Measurements from ENCODE around the gene PGM2L1. TPM values are rescaled to one million over a fixed set of nuclear protein-coding genes. Genes with fewer than 3 reads are reported as not detected.

Gene PGM2L1
- total RNA-seq, 1 donor from 2014 or later: 3.8 TPM

DNA sequence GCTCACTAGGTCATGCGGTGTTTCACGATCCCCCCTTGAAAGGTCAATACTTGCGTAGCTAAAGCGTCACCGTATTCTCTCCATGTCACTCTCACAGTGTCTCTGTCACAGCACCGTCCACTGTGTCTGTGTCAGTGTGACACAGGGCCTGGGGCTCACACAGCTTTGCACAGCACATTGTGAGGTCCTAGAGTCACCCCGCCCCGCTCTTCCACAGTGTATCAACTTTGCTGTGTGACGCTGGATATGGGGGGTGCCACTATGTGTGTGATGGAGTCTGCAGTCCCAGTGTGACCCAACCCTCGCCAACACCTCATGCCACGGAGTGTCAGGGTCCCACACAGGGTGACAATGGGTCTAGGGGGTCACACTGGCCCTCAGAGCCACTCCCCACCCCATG lies 87.4 kb downstream of the PGM2L1 start:
- Mint-ChIP-seq H3K4me3 (no peak overlapping the region), H3K4me1 (peaks cover 13% of the 10 kb centered on the region), H3K27me3 (peaks cover 28% of the 10 kb centered on the region), H3K27ac (no peak overlapping the region), H3K36me3 (ENCODE audit: low read depth) (no peaks in the 10 kb centered on the region), H3K9me3 (peaks cover 2% of the 10 kb centered on the region)
- no peak for ATAC-seq (ENCODE audit: low read depth)
- ChIA-PET POLR2A (no interaction called here), CTCF (no interaction called here)
- TF ChIP-seq, protein P1, sequence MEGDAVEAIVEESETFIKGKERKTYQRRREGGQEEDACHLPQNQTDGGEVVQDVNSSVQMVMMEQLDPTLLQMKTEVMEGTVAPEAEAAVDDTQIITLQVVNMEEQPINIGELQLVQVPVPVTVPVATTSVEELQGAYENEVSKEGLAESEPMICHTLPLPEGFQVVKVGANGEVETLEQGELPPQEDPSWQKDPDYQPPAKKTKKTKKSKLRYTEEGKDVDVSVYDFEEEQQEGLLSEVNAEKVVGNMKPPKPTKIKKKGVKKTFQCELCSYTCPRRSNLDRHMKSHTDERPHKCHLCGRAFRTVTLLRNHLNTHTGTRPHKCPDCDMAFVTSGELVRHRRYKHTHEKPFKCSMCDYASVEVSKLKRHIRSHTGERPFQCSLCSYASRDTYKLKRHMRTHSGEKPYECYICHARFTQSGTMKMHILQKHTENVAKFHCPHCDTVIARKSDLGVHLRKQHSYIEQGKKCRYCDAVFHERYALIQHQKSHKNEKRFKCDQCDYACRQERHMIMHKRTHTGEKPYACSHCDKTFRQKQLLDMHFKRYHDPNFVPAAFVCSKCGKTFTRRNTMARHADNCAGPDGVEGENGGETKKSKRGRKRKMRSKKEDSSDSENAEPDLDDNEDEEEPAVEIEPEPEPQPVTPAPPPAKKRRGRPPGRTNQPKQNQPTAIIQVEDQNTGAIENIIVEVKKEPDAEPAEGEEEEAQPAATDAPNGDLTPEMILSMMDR (IDR thresholded peaks at IDR 0.05): no peak
- DNase-seq: no peak
- intact Hi-C loops (cut with micrococcal nuclease): no loop called here

DNA sequence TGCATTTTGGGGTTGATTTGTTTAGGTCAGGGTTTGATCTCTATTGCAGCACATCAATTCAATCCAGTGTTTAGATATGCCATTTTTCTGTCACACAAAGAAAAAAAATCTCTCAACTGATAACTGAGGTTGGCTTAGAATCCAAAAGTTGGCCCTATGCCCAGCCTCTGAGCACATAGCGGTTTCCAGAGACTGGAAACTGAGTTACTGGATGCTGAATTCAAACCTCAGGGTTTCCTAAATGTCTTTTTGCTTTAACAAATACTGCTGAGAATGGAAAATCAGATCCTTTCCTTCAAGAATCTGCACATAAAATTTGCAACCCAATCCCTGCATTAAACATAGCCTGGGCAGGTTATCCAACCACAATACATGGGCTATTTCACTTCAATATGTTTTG lies 90.8 kb downstream of the PGM2L1 start:
- Mint-ChIP-seq H3K27ac (no peak overlapping the region), H3K27me3 (peaks cover 41% of the 10 kb centered on the region), H3K36me3 (ENCODE audit: low read depth) (no peaks in the 10 kb centered on the region), H3K4me1 (peaks cover 13% of the 10 kb centered on the region), H3K4me3 (no peak overlapping the region), H3K9me3 (no peaks in the 10 kb centered on the region)
- ATAC-seq (ENCODE audit: low read depth) (no peak), DNase-seq (no peak)
- intact Hi-C loops (cut with micrococcal nuclease): no loop called here
- ChIA-PET CTCF (no interaction called here), POLR2A (no interaction called here)
- TF ChIP-seq, protein P1 (IDR thresholded peaks at IDR 0.05): no peak

DNA sequence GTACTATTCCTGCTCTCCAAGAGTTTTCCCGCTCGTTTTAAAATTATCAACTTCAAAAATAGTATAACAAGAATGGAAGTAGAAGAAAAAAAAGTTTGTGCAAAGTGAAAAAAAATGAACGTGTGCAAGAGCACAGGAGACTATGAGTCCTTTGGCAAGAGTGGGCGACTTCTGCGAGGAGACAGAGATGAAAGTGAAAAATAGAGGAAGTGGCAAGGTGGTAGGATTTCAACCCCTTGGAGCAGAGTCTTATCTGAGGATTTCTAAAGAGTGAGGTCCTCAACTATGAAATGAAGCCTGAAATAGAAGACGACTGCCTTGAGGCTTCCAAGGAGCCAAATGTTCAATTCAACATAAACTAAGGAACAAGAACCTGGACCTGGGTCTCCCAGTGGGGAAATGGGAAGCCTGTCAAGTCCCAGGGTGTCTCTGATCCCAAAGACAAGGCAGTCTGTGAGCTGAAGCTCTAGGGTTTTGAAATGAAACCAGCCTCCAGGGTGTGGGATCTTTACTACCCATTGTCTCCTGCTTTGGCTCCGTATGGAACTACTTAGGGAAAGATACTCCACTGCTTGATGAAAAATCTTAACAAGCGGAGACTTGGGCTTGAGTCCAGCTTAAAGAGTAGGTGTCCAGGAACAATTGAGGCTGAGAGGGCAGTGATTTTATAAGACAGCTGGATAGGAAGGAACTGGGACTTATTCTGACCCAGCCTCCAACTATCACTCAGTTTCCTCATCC lies 91.6 kb downstream of the PGM2L1 start:
- peaks cover 34% of the 10 kb centered on the region for H3K27me3 Mint-ChIP-seq
- no peak overlapping the region for H3K4me3 Mint-ChIP-seq
- ChIA-PET CTCF (no interaction called here), POLR2A (no interaction called here)
- H3K27ac Mint-ChIP-seq: no peak overlapping the region
- TF ChIP-seq, protein P1 (IDR thresholded peaks at IDR 0.05): no peak
- DNase-seq (no peak), ATAC-seq (ENCODE audit: low read depth) (no peak)
- no peaks in the 10 kb centered on the region for H3K9me3 Mint-ChIP-seq
- H3K36me3 Mint-ChIP-seq (ENCODE audit: low read depth): no peaks in the 10 kb centered on the region
- H3K4me1 Mint-ChIP-seq: peaks cover 10% of the 10 kb centered on the region
- intact Hi-C loops (cut with micrococcal nuclease): no loop called here

DNA sequence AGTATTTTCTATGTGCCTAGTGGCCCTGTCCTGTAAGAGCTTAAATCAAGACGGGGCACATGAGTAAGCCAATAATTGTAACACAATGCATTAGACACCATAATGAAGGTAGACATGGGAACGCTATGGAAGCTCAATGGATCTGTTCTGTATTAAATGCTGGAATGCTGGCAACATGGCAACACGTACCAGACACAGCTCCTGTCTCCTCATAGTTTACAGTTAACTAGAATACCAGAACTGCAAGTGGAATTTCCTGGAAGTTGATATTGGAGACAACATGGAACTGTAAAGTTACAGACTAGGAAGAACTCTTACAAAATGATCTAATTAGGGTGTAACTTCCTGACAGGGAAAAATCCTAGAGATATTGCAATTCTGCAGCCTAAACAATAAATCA lies 99.2 kb downstream of the PGM2L1 start:
- DNase-seq (no peak), ATAC-seq (ENCODE audit: low read depth) (no peak)
- H3K36me3 Mint-ChIP-seq (ENCODE audit: low read depth): no peaks in the 10 kb centered on the region
- no peak overlapping the region for H3K27ac Mint-ChIP-seq
- CTCF ChIA-PET: no interaction called here
- TF ChIP-seq, protein P1 (IDR thresholded peaks at IDR 0.05): no peak
- POLR2A ChIA-PET: no interaction called here
- H3K9me3 Mint-ChIP-seq: no peaks in the 10 kb centered on the region
- peaks cover 11% of the 10 kb centered on the region for H3K27me3 Mint-ChIP-seq
- intact Hi-C loops (cut with micrococcal nuclease): no loop called here
- no peak overlapping the region for H3K4me3 Mint-ChIP-seq
- no peaks in the 10 kb centered on the region for H3K4me1 Mint-ChIP-seq

- intact Hi-C loops (cut with micrococcal nuclease): no loop called here
- CTCF ChIA-PET: no interaction called here
- Mint-ChIP-seq H3K9me3 (no peaks in the 10 kb centered on the region), H3K27ac (no peak overlapping the region), H3K4me3 (no peak overlapping the region), H3K36me3 (ENCODE audit: low read depth) (no peaks in the 10 kb centered on the region), H3K27me3 (peaks cover 13% of the 10 kb centered on the region), H3K4me1 (no peaks in the 10 kb centered on the region)
- TF ChIP-seq, protein P1 (IDR thresholded peaks at IDR 0.05): no peak
- DNase-seq (no peak), ATAC-seq (ENCODE audit: low read depth) (no peak)
- POLR2A ChIA-PET: no interaction called here
Observed at GRCh38 chr11:74297484-74297883, 100.7 kb downstream of the PGM2L1 start.

Measured in activated B cell treated with CpG ODN at 0.5 μM for 24 hours (primary cell).